Hypothalamus (tissue), 51 donors: ENCODE measurements around the gene RIPOR1.
"Not testable (repeated sequence)": the region's sequence is repeated elsewhere in the genome, so short reads cannot be mapped to it uniquely, and the experiment has no call there.

ENCODE experiments used
- DNase-seq, 51 donors: peaks; one replicate each; lab custom pipeline; 2025; lab: John Stamatoyannopoulos, UW

RIPOR1 gene

GRCh38 chr16:67528222-67528869 lies at the start of gene RIPOR1:
RIPOR1 (plus strand) TSS chr16:67528829; CDS start chr16:67538447, 9,618 bp downstream.
- DNase-seq: peak in 36 of 51 donors; percentile 26 to 69 (median 54)

DNA sequence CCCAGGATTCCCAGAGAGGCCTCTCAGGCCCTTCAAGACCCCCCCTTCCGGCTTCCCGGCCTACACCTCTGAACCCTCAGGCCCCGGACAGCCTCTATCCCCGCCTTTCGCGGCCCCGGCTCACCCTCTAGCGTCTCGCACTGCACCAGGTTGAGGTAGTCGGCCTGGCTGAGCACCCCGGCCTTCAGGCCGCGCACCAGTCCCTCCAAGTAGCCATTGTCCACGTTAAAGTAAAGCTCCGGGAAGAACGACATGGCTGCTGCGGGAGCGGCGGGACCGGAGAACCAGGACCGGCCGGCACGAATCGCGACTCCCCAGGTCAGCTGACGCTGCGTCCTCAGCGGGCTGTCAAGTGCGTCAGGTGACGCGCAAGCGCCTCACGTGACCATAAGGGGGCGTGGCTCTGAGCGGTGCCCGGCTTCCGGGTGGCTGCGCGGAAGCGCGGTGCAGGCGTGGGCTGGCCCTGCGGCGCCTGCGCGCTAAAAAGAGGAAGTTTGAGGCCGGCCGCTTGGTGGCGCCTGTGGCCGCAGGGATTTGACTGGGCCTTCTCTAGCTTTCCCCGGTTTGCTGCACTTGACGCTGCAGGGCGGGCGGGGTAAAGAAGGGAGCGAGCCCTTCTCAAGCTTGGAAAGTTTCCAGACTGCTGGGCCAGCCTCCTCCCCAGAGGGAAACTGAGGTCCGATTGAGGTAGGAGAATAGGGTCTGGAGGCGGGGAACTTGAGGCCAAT lies 47.6 kb upstream of the RIPOR1 start, which contains the start of gene ATP6V0D1:
TSS of gene ATP6V0D1 (minus strand) at position 325 of the 728 bp plus-strand sequence. CDS start at position 254, 71 bp downstream.
- peak; percentile 91 to 98 (median 96) for DNase-seq

- DNase-seq: peak in 10 of 51 donors; percentile 32 to 72 (median 42)
These were observed 46.9 kb upstream of the RIPOR1 start for GRCh38 chr16:67481561-67482232.

DNA sequence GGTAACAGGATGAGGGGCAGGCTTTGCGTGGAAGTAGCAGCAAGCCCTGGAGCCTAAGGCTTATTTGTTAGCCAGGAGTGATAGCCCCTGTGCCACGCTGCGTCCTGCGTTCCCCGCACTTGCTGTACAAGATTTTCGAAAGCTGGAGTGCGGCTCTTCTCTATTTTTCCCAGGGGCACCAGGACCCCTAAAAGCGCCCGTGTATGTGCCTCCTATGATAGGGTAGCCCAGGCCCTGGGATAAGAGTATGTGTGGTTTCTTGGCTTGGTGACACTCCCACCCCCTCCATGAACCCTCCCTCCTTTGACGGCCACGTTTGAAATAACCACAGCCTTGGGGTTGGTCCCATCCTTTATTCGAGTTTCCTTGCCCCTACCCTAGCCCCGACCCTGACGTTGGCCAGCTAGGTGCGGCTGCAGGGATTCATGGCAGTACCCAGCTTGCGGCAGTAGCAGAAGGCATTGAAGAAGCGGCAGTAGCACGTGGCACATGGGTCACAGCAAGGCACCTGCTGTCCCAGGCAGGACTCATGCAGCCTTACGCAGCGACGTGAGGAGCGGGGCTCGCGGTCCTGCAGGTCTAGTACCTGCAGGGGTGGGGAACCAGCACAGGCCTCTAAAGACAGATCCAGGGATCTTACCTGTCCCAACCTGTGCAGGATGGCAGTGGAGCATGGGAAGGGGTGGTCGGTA lies 46.2 kb upstream of the RIPOR1 start:
- DNase-seq: no peak

DNA sequence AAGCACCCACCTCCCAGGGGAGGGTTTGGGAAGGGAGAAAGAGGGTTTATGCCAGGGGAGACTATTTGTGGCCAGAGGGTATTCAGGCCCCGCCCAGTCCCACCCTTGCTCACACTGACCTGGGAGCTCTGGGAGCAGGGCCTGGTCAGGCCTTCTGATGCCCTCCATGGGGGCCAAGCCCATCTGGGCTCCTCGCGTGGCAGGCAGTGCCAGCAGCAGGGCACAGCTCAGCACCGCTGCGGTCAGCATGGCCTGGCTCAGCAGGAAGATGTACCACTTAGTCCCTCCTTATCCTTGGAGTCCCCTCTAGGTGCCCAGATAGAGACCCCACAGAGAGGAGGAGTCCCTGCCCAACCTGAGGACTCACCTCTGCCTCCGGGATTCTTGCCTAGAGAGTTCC lies 45.5 kb upstream of the RIPOR1 start, which contains the start of gene AGRP:
TSS of gene AGRP (minus strand) at position 398 of the 400 bp plus-strand sequence. CDS start at position 249, 149 bp downstream.
- no peak for DNase-seq

DNA sequence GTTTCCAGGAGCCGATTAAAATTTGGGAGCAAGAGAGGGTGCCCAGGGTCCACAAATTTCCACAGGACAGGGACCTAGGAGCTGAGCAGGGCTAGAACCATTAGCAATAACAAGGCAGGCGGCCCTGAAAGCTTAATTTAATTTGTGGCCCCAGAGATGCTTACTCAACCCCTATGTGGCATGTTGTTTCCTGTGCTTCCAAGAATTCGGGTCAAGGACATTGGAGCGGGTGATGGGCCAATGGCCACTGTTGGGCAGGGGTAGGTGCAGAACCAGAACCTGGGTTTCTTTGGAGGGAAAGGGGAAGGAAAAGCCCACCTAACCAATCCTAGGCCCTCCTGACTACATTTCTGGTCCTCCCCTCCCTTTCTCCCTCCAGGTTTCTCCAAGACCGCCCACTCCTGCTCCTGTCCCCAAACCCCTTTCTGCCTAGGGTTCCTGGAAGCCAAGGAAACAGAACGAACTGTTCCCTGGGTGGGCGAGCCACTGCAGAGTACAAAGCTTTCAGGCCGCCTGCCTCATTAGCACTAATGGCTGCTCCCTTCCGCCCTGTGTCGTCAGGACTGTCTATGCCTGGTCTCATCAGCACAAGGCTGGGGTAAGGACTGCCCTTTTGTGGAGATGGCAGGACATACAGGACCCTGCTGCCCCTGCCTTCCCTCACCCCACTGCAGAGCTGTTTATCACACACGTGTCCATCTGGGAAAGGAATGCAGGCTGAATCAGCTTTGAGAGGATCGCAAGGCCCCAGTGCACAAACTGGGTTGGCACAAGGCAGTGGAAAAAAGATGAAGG lies 44.7 kb upstream of the RIPOR1 start:
- DNase-seq: no peak

GRCh38 chr16:67486805-67487204 lies 41.8 kb upstream of the RIPOR1 start:
- no peak for DNase-seq

- DNase-seq: not testable (repeated sequence)
These were observed 41.1 kb upstream of the RIPOR1 start for GRCh38 chr16:67487561-67487960.

- no peak for DNase-seq
These were observed 39.1 kb upstream of the RIPOR1 start for GRCh38 chr16:67489401-67490083.

GRCh38 chr16:67490335-67491096 lies 38.1 kb upstream of the RIPOR1 start:
- DNase-seq: no peak

DNA sequence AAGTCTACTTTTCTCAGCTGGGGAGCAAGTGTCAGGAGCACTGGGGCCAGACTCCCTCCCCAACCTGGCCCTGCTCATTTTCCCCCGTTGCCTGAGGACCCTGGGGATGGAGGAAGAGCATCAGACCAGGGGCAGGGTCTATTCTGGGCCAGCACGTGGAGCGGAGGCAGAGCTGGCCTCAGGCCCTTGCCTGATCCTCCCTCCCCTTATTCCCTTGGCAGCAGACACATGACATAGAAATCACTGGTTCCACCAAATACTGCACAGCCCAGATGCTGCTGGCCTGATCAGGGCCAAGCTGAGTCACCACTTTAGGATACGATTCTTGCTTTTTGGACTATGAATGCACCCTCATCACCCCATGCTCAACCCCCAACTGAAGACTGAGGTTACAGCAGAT lies 29.5 kb upstream of the RIPOR1 start:
- no peak for DNase-seq

DNA sequence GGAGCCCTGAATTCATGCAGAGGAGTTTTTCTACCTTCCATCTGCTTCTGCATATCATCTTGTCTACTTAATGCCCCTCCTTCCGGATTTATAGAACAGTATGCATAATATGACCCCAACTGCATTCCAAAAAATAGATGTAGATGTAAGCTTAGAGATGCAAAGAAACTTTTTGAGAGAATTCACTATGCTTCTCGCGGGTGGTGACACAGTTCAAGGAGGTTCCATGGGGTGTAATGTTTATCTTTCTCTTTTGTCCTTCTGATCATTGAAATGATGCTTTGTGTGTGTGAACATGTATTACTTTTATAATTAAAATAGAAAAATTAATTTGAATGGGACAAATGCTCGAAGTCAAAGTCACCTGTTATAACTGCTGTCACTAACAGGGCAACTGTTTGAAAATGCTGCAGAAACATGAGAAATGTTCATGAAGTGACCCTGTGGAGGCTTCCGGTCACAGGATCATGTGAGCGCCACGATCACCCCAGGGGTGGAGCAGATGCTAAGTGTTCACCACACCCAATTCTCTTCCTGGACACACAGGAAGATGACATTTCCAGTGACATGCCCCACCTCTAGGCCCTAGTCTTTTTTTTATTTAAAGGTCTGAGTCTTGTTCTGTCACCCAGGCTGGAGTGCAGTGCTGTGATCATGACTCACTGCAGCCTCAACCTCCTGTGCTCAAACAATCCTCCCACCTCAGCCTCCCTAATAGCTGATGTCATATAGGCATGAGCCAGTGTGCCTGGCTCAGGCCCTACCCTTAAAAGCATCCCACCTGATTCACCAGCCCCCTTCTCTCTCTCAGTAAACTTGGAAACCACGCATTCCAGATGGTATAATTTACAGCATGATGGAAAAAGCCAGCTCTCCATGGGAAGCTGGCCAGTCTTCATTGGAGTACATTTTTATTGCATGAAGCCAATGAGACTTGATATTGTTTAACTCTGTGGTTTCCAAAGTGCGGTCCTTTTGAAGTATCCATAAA lies 24.3 kb upstream of the RIPOR1 start:
- peak in 1 of 51 donors; percentile 29 for DNase-seq

GRCh38 chr16:67506468-67506867 lies 22.2 kb upstream of the RIPOR1 start:
- DNase-seq: no peak

DNA sequence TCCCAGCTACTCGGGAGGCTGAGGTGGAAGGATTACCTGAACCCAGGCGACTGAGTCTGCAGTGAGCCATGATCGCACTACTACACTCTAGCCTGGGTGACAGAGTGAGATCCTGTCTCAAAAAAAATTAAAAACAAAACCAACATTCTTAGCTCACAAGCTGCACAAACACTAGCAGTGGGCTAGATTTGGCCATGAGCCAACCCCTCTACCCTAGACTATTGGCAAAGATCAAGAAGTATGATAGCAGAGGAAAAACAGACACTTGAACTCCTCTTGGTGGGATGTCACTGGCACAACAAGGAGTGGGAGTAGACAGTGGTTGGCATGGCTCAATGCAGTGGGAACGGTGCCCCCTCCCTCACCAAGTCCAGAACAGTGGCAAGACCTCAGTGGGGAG lies 19.6 kb upstream of the RIPOR1 start:
- DNase-seq: no peak

- DNase-seq: not testable (repeated sequence)
These were observed 14.7 kb upstream of the RIPOR1 start for GRCh38 chr16:67513892-67514291.

DNA sequence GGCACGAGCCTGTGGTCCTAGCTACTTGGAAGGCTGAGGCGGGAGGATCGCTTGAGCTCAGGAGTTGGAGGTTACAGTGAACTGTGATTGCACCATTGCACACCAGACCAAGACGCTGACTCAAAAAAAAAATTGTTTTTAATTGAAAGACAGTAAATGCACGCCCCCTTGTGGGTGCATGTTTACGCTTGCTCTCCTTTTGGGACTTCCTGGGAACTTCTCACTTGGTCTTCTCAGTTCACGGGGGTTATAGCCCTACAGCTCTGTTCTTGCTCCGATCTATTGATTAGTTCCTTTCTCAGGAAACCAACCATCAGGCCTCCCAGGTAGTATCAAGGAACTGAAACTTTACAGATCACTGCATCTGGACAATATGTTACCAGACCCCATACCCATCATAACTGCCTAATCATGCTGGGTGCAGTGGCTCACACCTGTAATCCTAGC lies 14.2 kb upstream of the RIPOR1 start:
- DNase-seq: peak in 24 of 51 donors; percentile 1 to 58 (median 24)
